GM12864 (cell line): ENCODE results near the gene MRPS15.

ENCODE experiments used
- DNase-seq: peaks from one replicate; pipeline ENCODE4 v3.0.0-alpha.2; 2011; ENCODE audit warnings: low read depth
- H3K4me3 ChIP-seq: 2 replicates; pipeline ENCODE4 v1.5.1; 2011; ENCODE audit warnings: mild to moderate bottlenecking, low read depth, low read length, control low read depth
- CTCF ChIP-seq: IDR thresholded peaks from 2 replicates; pipeline ENCODE4 v1.5.1; 2011; ENCODE audit warnings: low read depth, mild to moderate bottlenecking, moderate library complexity, low read length, control low read depth, inconsistent platforms; ENCODE audit errors: missing control alignments

The MRPS15 gene

GRCh38 chr1:36440044-36440443, 24.1 kb downstream of the MRPS15 start:
- no peak for DNase-seq
- no peak overlapping the region for H3K4me3 ChIP-seq
- no peak for TF ChIP-seq CTCF

- no peak for TF ChIP-seq CTCF
- no peak for DNase-seq
- no peak overlapping the region for H3K4me3 ChIP-seq
These were observed 25.5 kb downstream of the MRPS15 start for GRCh38 chr1:36438715-36439114.

GRCh38 chr1:36436821-36437220, 27.4 kb downstream of the MRPS15 start:
- TF ChIP-seq CTCF = no peak
- DNase-seq = no peak
- H3K4me3 ChIP-seq = no peak overlapping the region

GRCh38 chr1:36433102-36433501, 31.1 kb downstream of the MRPS15 start:
- no peak for TF ChIP-seq CTCF
- no peak overlapping the region for H3K4me3 ChIP-seq
- no peak for DNase-seq

GRCh38 chr1:36432616-36433015, 31.6 kb downstream of the MRPS15 start:
- no peak for DNase-seq
- TF ChIP-seq CTCF = no peak
- H3K4me3 ChIP-seq = no peak overlapping the region

- TF ChIP-seq CTCF = no peak
- no peak overlapping the region for H3K4me3 ChIP-seq
- DNase-seq = no peak
These were observed 38.4 kb downstream of the MRPS15 start for GRCh38 chr1:36425791-36426190.

- H3K4me3 ChIP-seq = no peak overlapping the region
- no peak for TF ChIP-seq CTCF
- DNase-seq = no peak
These were observed 42.5 kb downstream of the MRPS15 start for GRCh38 chr1:36421649-36422048.
